HS-5 (cell line): Measurements from ENCODE around the gene KCNJ16.

Experiments used
- DNase-seq: peaks from one replicate; pipeline ENCODE4 v3.0.0-alpha.2; 2012; ENCODE audit warnings: low read depth

Gene KCNJ16

DNA sequence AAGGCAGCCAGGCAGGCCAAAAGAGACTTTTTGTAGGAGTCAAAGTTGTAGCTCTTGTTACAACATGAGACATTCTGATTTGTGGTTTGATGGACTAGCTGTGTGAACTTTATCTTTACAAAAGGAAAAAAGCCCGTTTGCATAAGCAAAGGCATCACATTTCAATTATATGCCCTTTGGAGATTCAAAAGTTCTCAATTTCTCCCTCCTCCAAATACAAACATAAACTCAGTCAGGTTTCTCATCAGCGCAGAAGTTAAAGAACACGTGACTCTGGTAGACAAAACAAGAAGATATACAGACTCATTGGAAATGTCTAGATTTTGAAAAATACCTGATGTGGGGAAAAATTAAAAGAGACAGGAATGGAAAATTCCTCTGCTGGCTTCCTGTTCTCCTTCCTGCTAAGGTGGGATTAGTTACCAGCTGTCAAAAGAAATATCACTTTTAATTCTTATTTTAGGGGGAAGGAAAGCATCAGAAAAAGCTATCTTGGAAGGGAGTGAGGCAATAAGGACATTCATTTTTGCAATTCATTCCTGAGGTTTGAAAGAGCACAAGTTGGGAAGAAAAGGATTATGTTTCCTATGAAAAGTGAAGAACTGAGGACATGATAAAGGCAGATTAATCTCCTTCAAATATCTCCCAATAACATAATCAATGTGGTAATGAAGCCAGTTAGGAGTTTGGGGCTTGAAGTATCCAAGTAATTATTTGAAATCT, 4.6 kb upstream of the KCNJ16 start:
- DNase-seq, result no peak

DNA sequence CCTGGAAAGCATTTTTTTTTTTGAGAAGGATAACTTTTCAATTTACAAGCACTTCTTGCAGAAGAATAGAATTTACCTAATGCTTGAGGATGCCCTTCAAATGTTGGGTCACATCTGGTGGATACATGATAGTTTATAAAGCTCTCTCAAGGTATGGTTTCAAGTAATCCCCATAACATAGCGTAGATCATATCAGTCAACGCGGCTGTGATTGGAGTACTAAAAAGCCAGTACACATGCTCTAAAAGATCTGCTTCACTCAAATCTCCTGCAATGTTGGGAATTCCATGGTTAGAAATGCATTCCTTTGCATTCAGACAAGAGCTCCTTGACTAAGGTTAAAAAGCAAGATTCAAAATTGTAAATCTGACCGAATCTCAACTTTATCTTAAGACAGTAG, 3.9 kb upstream of the KCNJ16 start:
- no peak for DNase-seq

DNA sequence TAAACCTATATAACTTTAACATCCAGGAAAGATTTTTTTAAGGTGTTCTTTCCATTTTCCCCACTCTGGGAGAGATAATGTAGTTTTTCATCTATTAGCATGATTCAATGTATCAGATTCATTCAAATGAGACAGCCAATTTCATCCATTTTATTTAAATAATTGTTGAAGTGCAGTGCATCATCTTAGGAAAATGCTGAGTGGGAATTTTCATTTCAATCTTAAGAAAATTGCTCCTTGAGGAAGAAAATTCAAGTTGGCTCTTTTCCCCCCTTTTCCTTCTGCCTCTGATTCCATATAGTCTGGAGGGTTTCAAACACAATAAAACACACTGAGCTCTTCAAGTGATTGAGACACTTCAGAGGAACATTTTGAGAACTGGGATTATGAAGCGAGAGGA, 3.4 kb upstream of the KCNJ16 start:
- no peak for DNase-seq

DNA sequence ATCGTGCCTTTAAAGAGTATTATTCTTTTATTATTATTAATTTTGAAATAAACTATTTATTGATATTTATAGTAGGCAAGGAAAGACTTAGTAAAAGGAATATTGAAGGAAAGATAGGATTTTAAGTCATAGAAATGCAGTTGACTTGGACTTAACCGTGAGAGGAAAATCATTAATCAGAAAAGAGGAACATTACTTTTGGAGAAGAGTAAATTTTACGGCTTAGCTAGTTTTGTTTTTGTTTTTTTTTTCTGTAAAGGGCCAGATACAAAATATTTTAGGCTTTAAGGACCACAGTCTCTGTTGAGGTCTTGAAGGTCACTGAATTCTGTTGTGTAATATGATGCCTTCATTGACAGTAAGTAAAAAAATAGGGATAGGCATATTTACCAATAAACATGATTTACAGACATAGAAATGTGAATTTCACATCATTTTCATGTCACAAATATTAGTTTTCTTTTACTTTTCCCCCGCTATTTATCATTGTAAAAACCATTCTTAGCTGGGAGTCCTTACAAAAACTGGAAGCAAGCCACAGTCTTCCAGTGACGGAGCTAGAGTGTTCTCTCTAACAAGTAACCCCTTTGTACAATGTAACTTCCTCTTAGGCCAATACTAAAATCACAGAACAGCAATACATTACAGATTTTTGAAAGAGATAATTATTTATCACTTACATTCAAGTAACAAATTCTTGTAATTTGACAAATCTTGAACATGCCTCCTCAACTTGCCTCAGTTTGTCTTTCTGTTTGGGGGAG, 2.3 kb upstream of the KCNJ16 start:
- DNase-seq, result no peak

DNA sequence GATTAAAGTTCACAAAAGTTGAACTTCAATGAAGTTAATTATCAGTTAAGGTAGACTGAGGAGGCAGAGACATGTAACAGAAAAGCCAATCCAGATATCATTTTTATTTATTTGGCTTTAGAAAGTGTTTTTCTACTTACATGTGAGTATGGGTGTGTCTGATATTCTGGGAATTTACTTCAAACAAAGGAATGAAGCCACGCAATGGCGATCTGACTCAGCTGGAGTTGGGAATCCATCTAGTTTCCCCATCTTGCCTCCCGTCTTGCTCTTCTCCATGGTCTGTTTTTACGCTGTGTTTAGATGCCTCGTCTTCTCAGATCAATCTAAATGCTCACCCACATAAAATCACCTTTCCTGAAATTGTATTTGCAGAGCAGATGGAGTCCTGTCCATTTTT, 1.7 kb upstream of the KCNJ16 start:
- no peak for DNase-seq

DNA sequence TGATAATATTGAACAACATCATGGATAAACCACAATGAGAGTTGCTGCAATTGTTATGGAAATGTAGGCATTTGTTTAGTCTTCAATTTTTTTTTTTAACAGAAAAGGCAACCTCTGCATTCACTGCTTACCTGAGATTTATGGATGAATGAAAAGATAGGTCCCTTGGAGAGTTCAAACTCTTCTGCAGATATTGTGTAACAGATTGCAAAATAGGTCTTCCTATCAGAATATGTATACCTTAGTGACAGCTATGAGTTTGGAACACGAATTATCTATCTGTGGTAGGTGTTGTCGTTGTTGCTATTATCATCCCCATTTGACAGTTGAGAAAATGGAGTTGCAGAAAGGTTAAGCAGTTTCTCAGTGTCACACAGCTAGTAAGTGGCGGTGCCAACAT, 1.2 kb upstream of the KCNJ16 start:
- DNase-seq, result no peak

DNA sequence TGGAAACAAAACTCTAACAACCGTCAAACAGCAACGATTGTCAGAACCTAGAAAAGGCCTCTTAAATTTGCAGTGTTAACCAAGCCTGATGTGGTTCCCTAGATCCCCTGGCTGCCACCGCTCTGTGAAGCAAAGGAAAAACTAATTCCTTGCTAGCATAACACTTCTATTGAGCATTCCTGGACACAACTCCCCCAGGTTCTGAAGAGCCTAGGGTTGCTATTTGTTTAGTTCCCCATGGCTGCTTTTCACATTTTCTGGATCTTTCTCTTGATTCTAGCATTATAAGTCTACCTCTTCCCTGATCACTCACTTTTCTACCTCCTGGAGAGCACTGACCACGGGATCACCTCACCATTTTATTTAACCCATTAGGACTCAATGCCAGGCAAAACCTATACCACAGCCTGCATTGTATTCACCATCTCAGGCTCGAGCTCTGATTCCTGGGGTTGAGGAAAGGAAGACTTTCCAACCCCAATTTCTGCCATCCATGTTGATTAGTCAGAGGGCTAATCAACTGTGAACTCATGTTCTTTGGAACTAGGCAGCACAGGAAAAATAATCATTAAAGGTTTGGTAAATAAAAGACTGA, 692 bp upstream of the KCNJ16 start:
- no peak for DNase-seq

DNA sequence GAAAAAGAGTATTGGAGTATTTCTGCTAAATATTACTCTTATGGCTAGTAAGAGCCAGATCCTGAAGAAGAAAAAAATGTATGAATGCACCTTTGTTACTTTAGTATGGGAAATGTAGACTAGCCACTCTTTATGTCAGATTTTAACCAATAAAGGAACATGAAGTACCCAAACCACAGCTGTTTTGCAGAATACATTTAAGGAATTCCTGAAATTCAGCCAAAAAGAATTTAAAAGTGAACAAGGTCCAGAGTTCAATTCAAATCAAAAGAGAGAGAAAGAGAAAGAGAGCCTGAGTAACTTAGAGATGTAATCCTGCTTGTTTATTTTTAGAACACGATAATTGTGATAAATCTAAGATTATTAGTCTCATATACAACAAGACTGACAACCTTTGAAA, 1.2 kb downstream of the KCNJ16 start:
- no peak for DNase-seq

DNA sequence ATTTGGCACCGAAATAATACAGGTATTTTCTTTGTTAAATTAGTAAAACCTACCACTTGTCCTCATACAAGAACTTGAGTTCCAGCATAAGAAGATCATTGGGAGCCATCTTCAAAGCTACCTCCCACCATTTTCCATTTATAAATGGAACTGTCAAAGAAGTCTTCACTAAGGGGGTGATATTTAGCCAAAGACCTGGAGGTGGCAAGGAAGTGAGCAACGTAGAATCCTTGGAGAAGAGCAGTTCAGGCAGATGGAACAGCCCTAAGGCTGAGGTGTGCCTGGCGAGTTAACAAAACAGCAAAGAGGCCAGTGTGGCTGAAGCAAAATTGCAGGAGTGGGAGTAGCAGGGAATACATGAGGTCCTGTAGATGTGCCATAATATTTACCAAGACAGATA, 1.8 kb downstream of the KCNJ16 start:
- no peak for DNase-seq

DNA sequence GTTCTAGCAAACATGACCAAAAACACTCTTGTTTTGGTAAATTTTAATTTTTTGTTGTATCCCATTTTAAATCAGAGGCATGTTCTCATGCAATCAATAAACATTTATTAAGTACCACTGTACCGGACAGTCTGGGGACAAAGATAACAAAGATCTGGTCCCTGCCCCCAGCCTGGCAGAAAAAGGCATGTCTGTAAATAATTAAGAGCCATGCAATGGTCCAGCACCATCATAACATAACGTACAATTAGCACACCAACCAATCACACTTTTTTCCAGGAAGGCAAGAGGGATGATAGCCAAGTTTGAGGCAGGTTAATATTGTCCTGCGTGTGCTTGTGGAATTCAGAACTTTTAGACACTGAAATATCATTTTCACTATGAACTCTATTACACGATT, 3.5 kb downstream of the KCNJ16 start:
- no peak for DNase-seq

DNA sequence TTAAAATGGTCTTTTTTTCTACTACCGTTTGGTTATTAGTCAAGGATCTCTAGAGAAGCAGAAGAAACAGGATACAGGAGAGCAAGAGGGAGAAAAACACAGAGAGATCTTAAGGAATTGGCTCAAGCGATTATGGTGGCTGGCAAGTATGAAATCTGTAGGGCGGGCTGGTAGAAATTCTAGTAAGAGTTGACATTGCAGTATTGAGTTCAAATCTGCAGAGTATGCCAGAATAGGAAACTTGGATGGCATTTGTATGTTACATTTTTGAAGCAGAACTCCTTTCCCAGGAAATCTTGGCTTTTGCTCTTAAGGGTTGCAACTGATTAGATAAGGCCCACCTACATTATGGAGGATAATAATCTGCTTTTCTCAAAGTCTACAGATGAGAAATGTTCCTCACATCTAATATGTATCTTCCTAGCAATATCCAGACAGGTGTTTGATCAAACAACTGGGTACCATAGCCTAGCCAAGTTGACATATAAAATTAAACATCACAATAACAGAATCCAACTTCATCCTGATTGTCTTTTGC, 4.0 kb downstream of the KCNJ16 start:
- DNase-seq, result no peak

DNA sequence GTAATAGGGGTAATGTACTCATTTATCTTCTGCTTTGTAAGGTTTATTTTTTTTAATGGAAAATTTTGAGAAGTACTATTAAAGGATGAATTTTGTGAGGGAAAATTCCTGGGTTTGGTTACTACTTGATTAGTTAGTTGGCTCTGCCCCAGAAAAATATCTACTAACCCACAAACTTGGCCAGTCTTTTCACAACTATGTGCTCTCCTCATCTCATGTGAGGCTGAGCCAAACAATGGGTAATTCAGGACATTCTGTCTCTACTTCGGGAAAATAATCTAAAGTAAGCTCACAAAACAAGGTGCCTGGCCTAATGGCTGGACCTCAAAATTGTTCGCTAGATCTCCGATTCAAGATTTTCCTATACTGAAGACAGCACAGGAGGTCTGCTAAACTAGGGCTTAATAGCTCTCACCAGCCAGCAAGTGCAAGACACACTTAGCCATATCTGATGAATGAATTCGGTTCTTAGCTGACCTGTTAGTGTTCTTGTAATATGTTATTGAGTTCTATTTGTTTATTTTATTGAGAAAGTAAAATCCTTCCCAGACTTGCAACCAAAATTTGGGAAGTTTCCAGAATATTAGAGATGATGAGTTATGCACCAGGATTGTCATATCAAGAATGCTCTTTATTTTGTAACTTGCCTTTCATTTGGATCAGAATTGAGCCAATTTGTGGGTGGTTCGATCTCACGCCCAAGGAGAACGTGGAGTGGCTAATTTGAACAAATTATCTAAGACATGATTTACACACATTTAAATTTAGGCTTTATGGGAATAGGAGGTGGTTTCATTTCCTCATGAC, 5.7 kb downstream of the KCNJ16 start:
- no peak for DNase-seq

DNA sequence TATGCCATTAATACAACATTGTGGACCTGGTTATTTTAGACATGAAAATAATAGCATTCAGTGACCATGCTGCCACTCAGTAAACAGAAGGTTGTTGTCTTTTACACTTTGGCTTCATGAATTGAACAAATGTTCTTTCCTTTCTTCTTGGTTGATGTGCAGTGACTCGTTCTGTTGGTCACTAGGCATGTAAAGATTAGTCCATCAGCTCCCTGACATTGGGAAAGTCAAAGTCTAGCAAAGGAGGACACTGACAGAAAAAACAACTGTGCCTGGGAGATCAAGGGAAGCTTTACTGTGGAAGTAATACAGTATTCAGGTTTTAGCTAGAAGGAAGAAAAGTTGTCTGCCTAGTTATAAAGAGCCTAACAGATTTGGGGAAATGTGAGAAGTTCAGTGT, 6.9 kb downstream of the KCNJ16 start:
- DNase-seq, result no peak

DNA sequence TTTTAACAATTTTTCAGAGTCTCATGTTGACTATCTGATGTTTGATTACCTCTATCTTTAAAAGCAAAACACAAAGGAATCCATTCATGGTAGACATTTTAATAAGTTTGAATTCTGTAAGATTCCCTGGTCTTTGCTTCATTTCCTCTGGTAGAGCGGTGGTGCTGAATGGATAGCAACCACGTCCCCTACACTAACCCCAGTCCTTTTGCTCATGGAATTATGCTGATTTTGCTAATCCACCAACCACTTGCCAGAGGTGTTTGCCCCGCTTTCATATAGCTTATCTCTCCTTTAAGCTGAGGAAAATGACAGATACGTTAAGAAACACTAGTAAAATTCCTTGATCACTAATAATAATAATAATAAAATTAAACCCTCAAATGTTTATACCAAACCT, 9.5 kb downstream of the KCNJ16 start:
- no peak for DNase-seq

DNA sequence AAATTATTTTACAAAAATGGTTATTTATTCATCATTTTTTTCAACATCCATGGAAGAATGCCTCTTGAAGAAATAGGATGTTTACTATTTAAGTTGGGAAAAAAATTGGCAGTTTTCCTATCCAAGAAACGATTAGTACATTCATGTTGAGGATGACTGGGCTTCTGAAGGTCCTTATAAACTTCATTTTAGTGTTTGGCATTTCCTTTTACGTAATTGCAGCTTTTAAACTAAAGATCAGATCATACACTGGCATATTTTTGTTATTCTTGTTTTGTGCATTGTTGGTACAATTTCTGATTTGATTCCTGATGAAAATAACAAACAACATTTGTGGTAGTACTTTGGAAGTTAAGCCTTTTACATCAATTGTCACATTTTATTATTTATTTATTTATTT, 11.5 kb downstream of the KCNJ16 start:
- peak; percentile 4 for DNase-seq

DNA sequence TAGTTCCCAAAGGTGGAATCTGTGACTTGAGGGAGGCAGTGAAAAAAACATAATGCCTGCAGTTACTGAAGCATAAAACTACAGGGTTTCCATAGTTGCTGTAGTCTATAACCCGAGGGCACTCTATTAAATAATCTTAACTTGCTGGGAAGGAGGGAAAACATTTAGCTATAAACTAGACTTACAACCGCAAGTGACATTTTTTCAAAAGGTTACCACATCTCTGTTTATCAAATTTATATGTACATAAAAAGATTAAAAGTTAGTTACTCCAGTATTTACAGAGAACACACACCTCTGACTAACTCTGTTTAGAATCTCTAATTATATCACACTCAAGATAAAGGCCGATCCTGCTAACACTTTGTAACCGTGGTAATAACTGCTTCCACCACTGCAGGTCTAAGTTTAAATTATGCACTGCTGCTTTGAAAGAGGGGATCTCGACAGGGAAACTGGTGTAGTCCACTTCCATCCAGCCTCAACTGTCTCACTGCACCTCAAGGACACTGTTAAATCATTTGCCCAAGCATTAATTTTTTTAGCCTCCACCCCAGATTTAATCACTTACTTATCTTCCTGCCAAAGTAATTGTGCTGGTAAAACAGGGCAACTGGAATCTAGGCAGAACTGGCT, 14.6 kb downstream of the KCNJ16 start:
- DNase-seq, result no peak

DNA sequence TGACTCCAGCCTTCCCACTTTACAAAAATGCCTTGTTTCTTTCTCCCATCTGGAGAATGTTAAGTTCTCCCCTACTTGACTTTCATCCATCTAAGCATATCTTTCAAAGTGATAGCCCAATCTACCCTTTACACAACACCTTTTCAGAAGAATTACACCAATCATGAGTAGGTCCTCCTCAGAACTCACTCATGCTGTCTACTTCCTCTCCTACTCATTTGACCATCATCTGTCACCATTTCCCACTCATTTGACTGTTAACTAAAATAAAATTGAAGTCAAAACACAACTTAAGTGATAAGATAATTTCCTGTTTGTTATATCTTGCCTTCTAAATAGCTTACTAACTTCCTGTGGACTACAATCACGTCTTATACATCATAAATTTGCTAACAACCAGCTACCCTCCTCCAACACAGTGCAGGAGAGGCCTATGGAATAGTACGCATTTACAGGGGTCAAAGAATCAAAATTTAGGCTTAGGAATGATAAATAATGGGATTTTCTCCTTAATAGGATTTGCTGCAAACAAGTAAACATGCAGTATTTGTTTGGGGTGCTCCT, 16.1 kb downstream of the KCNJ16 start:
- DNase-seq, result no peak

DNA sequence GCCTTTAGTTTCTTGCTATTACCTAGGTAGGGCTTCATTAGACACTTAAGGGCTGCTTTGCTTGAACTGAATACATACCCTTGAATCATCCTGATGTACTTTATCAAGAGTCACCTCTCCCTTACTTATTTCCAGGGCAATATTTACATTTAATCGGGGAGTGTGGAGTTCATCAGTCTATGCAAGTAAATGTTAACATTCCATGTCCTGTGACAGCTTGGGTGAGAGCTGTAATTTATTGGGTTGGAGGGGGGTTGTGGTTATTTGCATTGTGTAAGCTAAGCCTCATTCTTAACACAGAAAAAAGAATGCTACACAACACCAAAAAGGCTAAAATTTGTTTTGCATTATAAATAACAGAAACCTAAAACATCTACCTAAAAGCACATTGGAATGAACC, 16.7 kb downstream of the KCNJ16 start:
- DNase-seq, result no peak

DNA sequence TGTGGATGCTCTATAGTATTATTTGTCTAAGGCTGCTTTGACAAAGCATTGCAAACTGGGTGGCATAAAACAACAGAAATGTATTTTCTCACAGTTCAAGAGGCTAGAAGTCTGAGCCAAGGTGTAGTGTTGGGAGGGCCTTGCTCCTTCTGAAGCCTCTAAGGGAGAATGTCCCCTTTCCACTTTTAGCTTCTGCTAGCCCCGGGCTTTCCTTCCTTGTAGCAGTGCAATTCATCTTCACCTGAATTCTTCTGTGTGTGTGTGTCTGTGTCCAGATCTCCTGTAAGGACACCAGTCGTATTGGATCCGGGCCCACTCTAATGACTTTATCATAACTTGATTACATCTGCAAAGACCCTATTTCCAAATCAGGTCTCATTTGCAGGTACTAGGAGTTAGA, 18.1 kb downstream of the KCNJ16 start:
- no peak for DNase-seq

DNA sequence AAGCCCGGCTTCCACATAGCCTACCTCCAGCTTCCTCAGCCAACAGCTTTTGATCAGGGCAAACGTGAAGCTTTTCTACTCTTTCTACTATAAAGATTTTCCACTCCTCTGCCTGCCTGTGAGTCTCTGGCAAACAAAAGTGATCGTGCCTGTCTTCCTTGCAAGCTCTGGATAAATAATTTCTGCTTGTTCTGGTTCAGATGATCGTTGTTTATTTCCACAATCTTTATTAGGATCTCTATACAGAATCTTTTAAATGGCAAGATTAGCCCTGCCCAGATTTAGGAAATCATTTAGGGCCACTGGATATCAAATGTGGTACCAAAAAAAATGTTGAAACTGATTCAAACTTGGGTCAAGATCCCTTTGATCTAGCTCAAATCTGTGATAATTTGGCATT, 20.4 kb downstream of the KCNJ16 start:
- DNase-seq, result no peak

DNA sequence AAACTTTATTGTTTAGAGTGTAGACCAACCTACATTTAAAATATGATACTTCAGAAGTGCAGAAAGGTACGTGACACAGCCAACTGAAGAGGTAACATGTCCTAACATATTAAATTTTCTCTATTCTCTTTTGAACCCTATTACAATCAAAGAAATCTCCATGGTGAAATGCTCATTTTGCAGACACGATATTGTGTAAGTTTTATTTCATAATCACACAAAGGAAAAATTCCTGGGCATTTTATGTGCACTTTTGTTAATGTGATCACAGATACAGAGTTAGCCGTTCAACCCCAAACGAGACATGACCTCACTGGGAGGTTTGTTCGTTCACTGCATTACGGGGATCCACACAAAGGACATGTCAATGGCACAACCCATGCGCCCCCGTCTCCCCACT, 21.8 kb downstream of the KCNJ16 start:
- no peak for DNase-seq

DNA sequence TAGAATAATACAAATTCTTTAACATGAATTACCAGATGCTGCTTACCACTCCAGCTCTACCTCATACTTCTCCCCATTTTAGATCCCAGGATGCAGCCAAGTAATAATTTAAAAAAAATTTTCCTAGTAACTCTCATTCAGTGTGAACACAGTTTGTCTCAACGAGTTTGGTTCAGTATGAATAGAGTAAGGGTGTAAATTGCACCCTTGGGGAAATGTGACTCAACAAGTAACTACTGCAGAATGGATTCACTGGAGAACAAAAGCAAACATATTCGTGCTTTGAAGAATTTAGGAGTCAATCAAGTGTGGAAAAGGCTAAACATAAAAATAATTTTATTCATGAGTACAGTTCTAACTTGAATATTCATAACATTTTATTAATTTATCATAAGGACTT, 23.0 kb downstream of the KCNJ16 start:
- no peak for DNase-seq
